Nephron (organoid): ENCODE results near the gene SERTAD2.

ENCODE experiments used
- H3K27ac Mint-ChIP-seq, 3 experiments: 2 replicates each; pipeline ENCODE4 v1.8.0; 2020; ENCODE audit warnings: mixed read lengths in 3 of 3, mild to moderate bottlenecking in 2 of 3, moderate library complexity in 1 of 3
- H3K27me3 Mint-ChIP-seq: 2 replicates; pipeline ENCODE4 v1.8.0; 2021; ENCODE audit warnings: low read depth, mild to moderate bottlenecking, moderate library complexity, mixed read lengths
- H3K36me3 Mint-ChIP-seq: 2 replicates; pipeline ENCODE4 v1.8.0; 2020; ENCODE audit warnings: low read depth, mixed read lengths
- H3K4me1 Mint-ChIP-seq: 2 replicates; pipeline ENCODE4 v1.8.0; 2020; ENCODE audit warnings: mixed read lengths
- H3K4me3 Mint-ChIP-seq, 3 experiments: 2 replicates each; pipeline ENCODE4 v1.8.0; 2020; ENCODE audit warnings: mild to moderate bottlenecking in 3 of 3, mixed read lengths in 3 of 3, moderate library complexity in 2 of 3
- H3K9me3 Mint-ChIP-seq: 2 replicates; pipeline ENCODE4 v1.8.0; 2020; ENCODE audit warnings: mixed read lengths
- TF ChIP-seq, protein P1 (sequence below), 3 experiments: fragments of 200-600 bp; sonication (generic); IDR thresholded peaks; one replicate each; pipeline ENCODE4 v1.5.0; 2021; ENCODE audit warnings: antibody characterized with exemption in 3 of 3; ENCODE audit not compliant: unreplicated experiment in 3 of 3

The SERTAD2 gene

GRCh38 chr2:64598226-64598625 lies 55.5 kb downstream of the SERTAD2 start:
- Mint-ChIP-seq H3K27ac (no peak overlapping the region), H3K9me3 (no peaks in the 10 kb centered on the region), H3K4me1 (peaks cover 38% of the 10 kb centered on the region), H3K27me3 (no peaks in the 10 kb centered on the region), H3K36me3 (no peaks in the 10 kb centered on the region), H3K4me3 (no peak overlapping the region)
- TF ChIP-seq, protein P1, sequence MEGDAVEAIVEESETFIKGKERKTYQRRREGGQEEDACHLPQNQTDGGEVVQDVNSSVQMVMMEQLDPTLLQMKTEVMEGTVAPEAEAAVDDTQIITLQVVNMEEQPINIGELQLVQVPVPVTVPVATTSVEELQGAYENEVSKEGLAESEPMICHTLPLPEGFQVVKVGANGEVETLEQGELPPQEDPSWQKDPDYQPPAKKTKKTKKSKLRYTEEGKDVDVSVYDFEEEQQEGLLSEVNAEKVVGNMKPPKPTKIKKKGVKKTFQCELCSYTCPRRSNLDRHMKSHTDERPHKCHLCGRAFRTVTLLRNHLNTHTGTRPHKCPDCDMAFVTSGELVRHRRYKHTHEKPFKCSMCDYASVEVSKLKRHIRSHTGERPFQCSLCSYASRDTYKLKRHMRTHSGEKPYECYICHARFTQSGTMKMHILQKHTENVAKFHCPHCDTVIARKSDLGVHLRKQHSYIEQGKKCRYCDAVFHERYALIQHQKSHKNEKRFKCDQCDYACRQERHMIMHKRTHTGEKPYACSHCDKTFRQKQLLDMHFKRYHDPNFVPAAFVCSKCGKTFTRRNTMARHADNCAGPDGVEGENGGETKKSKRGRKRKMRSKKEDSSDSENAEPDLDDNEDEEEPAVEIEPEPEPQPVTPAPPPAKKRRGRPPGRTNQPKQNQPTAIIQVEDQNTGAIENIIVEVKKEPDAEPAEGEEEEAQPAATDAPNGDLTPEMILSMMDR (IDR thresholded peaks at IDR 0.05; ENCODE audit: unreplicated experiment in 3 of 3), result no peak

- Mint-ChIP-seq H3K27ac (peak overlapping the region in 2 of 3 experiments; percentile 54 to 70), H3K4me3 (no peak overlapping the region), H3K4me1 (peaks cover 18% of the 10 kb centered on the region), H3K9me3 (no peaks in the 10 kb centered on the region), H3K36me3 (peaks cover 14% of the 10 kb centered on the region), H3K27me3 (no peaks in the 10 kb centered on the region)
- TF ChIP-seq, protein P1 (IDR thresholded peaks at IDR 0.05; ENCODE audit: unreplicated experiment in 3 of 3), result peak; percentile 38 to 52 (median 51)
Observed at GRCh38 chr2:64595397-64596176, 58.1 kb downstream of the SERTAD2 start.

- TF ChIP-seq, protein P1 (IDR thresholded peaks at IDR 0.05; ENCODE audit: unreplicated experiment in 3 of 3), result no peak
- peaks cover 17% of the 10 kb centered on the region for H3K36me3 Mint-ChIP-seq
- no peaks in the 10 kb centered on the region for H3K9me3 Mint-ChIP-seq
- no peaks in the 10 kb centered on the region for H3K27me3 Mint-ChIP-seq
- no peak overlapping the region for H3K27ac Mint-ChIP-seq
- H3K4me1 Mint-ChIP-seq, result peaks cover 12% of the 10 kb centered on the region
- no peak overlapping the region for H3K4me3 Mint-ChIP-seq
Observed at GRCh38 chr2:64594226-64594989, 59.3 kb downstream of the SERTAD2 start.

DNA sequence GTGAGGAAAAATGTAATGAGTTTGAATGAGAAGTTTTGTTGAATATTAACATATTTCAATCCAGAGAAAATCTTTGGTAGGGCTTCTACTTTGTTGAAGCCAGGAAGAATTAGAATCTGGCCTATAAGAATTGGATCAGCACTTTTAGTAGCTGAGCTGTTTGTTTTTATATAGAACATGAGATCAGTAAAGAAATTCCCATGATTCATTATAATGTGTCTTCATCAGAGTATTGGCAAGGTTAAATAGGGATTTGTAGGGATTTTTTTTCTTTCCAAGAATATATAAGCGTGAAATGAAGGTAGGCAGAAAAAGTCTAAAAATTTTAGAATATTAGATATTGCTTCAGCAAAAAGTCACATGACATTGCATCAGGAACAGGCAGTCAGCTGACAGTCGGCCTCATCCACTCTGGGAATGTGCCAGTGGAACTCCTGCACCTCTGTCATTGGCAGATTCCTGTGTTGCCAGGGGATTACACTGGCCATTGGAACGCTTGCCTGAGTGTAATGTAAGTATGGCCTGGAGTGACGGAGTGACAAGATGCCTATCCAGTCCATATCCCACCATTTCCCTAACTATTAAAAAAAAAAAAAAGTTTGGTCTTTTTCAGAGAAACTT lies 60.6 kb downstream of the SERTAD2 start:
- Mint-ChIP-seq H3K27ac (no peak overlapping the region), H3K4me3 (no peak overlapping the region), H3K36me3 (peaks cover 17% of the 10 kb centered on the region), H3K4me1 (peaks cover 7% of the 10 kb centered on the region), H3K9me3 (no peaks in the 10 kb centered on the region), H3K27me3 (no peaks in the 10 kb centered on the region)
- TF ChIP-seq, protein P1 (IDR thresholded peaks at IDR 0.05; ENCODE audit: unreplicated experiment in 3 of 3), result no peak

DNA sequence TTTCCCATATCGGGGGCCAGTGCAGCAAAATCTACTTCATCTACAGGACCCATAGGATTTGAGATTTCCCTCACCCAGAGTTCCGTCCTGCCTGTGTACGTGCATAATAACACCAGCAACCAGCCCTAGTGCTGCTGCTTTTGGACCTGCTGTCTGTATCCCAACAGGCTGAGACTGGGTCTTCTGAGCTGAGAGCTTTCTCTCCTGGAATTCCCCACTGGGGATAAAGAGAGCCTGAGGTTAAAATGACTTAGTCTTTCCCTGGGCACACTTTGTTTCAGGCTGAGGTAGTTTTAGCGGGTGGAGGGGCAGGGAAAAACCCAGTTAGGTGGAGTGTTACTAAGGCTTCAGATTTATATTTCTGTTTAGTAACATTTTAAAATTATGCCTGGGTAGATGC lies 62.5 kb downstream of the SERTAD2 start:
- no peak overlapping the region for H3K27ac Mint-ChIP-seq
- TF ChIP-seq, protein P1 (IDR thresholded peaks at IDR 0.05; ENCODE audit: unreplicated experiment in 3 of 3), result no peak
- peaks cover 26% of the 10 kb centered on the region for H3K36me3 Mint-ChIP-seq
- no peak overlapping the region for H3K4me3 Mint-ChIP-seq
- no peaks in the 10 kb centered on the region for H3K27me3 Mint-ChIP-seq
- no peaks in the 10 kb centered on the region for H3K9me3 Mint-ChIP-seq
- peaks cover 7% of the 10 kb centered on the region for H3K4me1 Mint-ChIP-seq
